HepG2 (cell line): ENCODE data around the gene PTGIS. TPM values are rescaled to one million over a fixed set of nuclear protein-coding genes. Genes with fewer than 3 reads are reported as not detected.

Source experiments
- DNMT1 ChIP-seq: sonication (generic); formaldehyde crosslinking; IDR thresholded peaks from 2 replicates; pipeline ENCODE4 v1.5.1; 2020; ENCODE audit warnings: mild to moderate bottlenecking, missing genetic modification reagents
- FOXJ3 ChIP-seq: sonication (generic); formaldehyde crosslinking; IDR thresholded peaks from 2 replicates; pipeline ENCODE4 v1.4.0; 2020; ENCODE audit warnings: missing genetic modification reagents, mild to moderate bottlenecking, borderline replicate concordance
- HMG20A ChIP-seq: IDR thresholded peaks from 2 replicates; pipeline ENCODE4 v1.6.1; 2016; ENCODE audit warnings: borderline replicate concordance
- HNRNPUL1 ChIP-seq: fragments of 200-400 bp; formaldehyde crosslinking; IDR thresholded peaks from 2 replicates; pipeline ENCODE4 v1.6.1; 2017; ENCODE audit warnings: low read depth, mild to moderate bottlenecking, low read length, moderate library complexity
- IKZF5 ChIP-seq: IDR thresholded peaks from 2 replicates; pipeline ENCODE4 v1.6.1; 2018; ENCODE audit warnings: missing genetic modification reagents, mild to moderate bottlenecking, missing compliant biosample characterization
- ISL2 ChIP-seq: sonication (generic); formaldehyde crosslinking; IDR thresholded peaks from 2 replicates; pipeline ENCODE4 v1.5.0; 2020; ENCODE audit warnings: missing genetic modification reagents
- JDP2 ChIP-seq: sonication (generic); formaldehyde crosslinking; IDR thresholded peaks from 2 replicates; pipeline ENCODE4 v1.8.1; 2022; ENCODE audit warnings: missing genetic modification reagents, borderline replicate concordance
- MYPOP ChIP-seq: sonication (generic); formaldehyde crosslinking; IDR thresholded peaks from 2 replicates; pipeline ENCODE4 v1.8.1; 2023; ENCODE audit warnings: mild to moderate bottlenecking, moderate library complexity, missing genetic modification reagents
- PAWR ChIP-seq: sonication (generic); formaldehyde crosslinking; IDR thresholded peaks from 2 replicates; pipeline ENCODE4 v1.4.0; 2020; ENCODE audit warnings: missing genetic modification reagents, mild to moderate bottlenecking, borderline replicate concordance
- SMAD9 ChIP-seq: sonication (generic); formaldehyde crosslinking; IDR thresholded peaks from 2 replicates; pipeline ENCODE4 v1.5.1; 2020; ENCODE audit warnings: mild to moderate bottlenecking, missing genetic modification reagents
- TCF7 ChIP-seq: sonication (generic); IDR thresholded peaks from 2 replicates; pipeline ENCODE4 v1.6.1; 2016; ENCODE audit warnings: antibody characterized with exemption, low read depth
- ZBED4 ChIP-seq: sonication (generic); formaldehyde crosslinking; IDR thresholded peaks from 2 replicates; pipeline ENCODE4 v1.4.0; 2020; ENCODE audit warnings: missing genetic modification reagents, borderline replicate concordance
- ZFP36 ChIP-seq: fragments of 150-350 bp; IDR thresholded peaks from 2 replicates; pipeline ENCODE4 v1.6.1; 2018; ENCODE audit warnings: borderline replicate concordance, low read length, low read depth; ENCODE audit not compliant: partially characterized antibody
- ZFP62 ChIP-seq: sonication (generic); formaldehyde crosslinking; IDR thresholded peaks from 2 replicates; pipeline ENCODE4 v1.4.0; 2020; ENCODE audit warnings: missing genetic modification reagents
- ZNF33A ChIP-seq: sonication (generic); formaldehyde crosslinking; IDR thresholded peaks from 2 replicates; pipeline ENCODE4 v1.5.1; 2020; ENCODE audit warnings: missing genetic modification reagents, mild to moderate bottlenecking, moderate library complexity, borderline replicate concordance
- ZNF44 ChIP-seq: sonication (generic); formaldehyde crosslinking; IDR thresholded peaks from 2 replicates; pipeline ENCODE4 v1.5.1; 2020; ENCODE audit warnings: mild to moderate bottlenecking, missing genetic modification reagents
- ZNF451 ChIP-seq: sonication (generic); formaldehyde crosslinking; IDR thresholded peaks from 2 replicates; pipeline ENCODE4 v1.5.0; 2020; ENCODE audit warnings: mild to moderate bottlenecking, missing genetic modification reagents
- ZNF547 ChIP-seq: sonication (generic); formaldehyde crosslinking; IDR thresholded peaks from 2 replicates; pipeline ENCODE4 v1.5.1; 2020; ENCODE audit warnings: mild to moderate bottlenecking, missing genetic modification reagents
- ZNF574 ChIP-seq: sonication (generic); formaldehyde crosslinking; IDR thresholded peaks from 2 replicates; pipeline ENCODE4 v1.4.0; 2020; ENCODE audit warnings: missing genetic modification reagents
- ZNF589 ChIP-seq: sonication (generic); formaldehyde crosslinking; conservative IDR thresholded peaks from 2 replicates; pipeline ENCODE4 v1.8.0; 2022; ENCODE audit warnings: mild to moderate bottlenecking, moderate library complexity, missing genetic modification reagents
- polyA plus RNA-seq, 8 experiments: library from polyadenylated mRNA; depleted of rRNA in 3 of 8; stranded (reverse) in 7 of 8; unstranded in 1 of 8; fragments of >200 nt; fragmentation: Illumina TruSeq in 4 of 8; extraction: Trizol in 4 of 8; gene quantifications; 2 replicates each; pipeline versions ENCODE4 v1.2.1 to v1.2.3, GENCODE V29; 2011 to 2016; ENCODE audit warnings: low read depth in 4 of 8, missing spikeins in 1 of 8, mixed read lengths in 1 of 8; ENCODE audit not compliant: insufficient read depth in 1 of 8
- total RNA-seq, 5 experiments: library from RNA; depleted of rRNA; stranded (reverse); fragments of >200 nt; fragmentation: Illumina TruSeq; extraction: Trizol; gene quantifications; 2 replicates each; pipeline ENCODE4 v1.2.3, GENCODE V29; 2016; ENCODE audit warnings: low read depth in 1 of 5

Gene PTGIS
- total and polyA plus RNA-seq, 2 of the 13 experiments (the other 11 are each of a cell fraction or from before 2014, with no cell fraction given) = not detected

GRCh38 chr20:49508435-49509199 is 59.3 kb downstream of the PTGIS start (continued):
- TF ChIP-seq ZBED4 (CRISPR knock-in tag) = no peak
- TF ChIP-seq JDP2 (CRISPR knock-in tag) = no peak
- no peak for TF ChIP-seq IKZF5 (CRISPR knock-in tag)
- no peak for TF ChIP-seq SMAD9 (CRISPR knock-in tag)
- TF ChIP-seq ZNF574 (CRISPR knock-in tag) = no peak
- TF ChIP-seq TCF7 = no peak
- TF ChIP-seq ZFP36 = no peak
- TF ChIP-seq ZNF547 (CRISPR knock-in tag) = peak; percentile 69; the same call in 1 of the 2 replicates
- TF ChIP-seq ISL2 (CRISPR knock-in tag) = no peak
- no peak for TF ChIP-seq ZNF44 (CRISPR knock-in tag)
- no peak for TF ChIP-seq ZNF589
- no peak for TF ChIP-seq PAWR (CRISPR knock-in tag)
- TF ChIP-seq MYPOP (CRISPR knock-in tag) = no peak
- TF ChIP-seq DNMT1 = no peak
- no peak for TF ChIP-seq FOXJ3 (CRISPR knock-in tag)
- TF ChIP-seq ZNF451 = no peak
- no peak for TF ChIP-seq HNRNPUL1
- TF ChIP-seq ZNF33A = no peak
- TF ChIP-seq HMG20A (CRISPR knock-in tag) = no peak
- TF ChIP-seq ZFP62 (CRISPR knock-in tag) = no peak
